ENCODE results near the gene FHAD1.

Gene FHAD1

DNA sequence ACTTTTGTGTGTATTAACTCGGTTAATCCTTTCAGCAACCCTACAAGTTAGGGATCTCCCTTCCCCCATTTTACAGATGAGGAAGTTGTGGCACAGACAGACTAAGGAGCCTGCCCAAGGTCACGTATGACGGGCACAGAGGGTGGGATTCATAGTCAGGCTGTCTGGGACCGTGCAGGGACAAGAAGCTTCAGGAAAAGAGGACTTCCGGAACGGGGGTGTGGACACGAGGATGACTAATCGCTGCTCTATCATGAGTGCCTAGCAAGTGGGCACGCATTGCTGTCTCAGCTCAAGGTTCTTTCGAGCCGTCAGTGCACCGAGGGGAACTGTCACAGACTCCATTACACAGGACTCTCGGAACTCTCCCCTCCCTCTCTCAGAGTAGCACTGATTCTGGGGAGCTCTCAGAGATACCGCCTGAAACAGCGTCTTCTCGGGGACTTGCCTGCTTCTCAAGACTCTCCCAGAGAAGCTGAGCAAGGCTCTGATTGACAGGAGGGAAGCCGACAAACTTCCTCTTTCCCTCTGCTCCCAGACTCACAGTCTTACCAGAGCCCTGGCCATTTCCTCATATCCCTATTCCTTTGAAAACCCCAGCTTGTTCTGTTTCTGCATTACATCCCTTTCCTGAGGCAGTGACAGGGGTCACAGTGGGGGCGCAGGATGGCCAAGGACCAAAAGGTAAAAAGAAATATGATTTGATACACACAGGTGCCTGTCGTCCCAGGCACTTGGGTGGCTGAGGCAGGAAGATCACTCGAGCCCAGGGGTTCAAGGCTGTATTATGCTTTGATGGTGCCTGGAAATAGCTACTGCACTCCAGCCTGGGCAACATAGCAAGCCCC, 14.4 kb downstream of the FHAD1 start:
- H3K27me3 ChIP-seq (ENCODE audit: control insufficient read depth, insufficient read depth, low read length), result no peaks in the 10 kb centered on the region
- H3K4me3 ChIP-seq (ENCODE audit: low read depth, low read length), result no peak overlapping the region
- TF ChIP-seq CTCF (IDR thresholded peaks at IDR 0.05), result no peak
- no peaks in the 10 kb centered on the region for H3K36me3 ChIP-seq (ENCODE audit: control insufficient read depth, insufficient read depth, low read length)
- H3K4me1 ChIP-seq, result no peaks in the 10 kb centered on the region
- H3K4me2 ChIP-seq (ENCODE audit: low read length), result no peak overlapping the region
- H3K9me3 ChIP-seq (ENCODE audit: control insufficient read depth, low read length), result no peaks in the 10 kb centered on the region
- no peaks in the 10 kb centered on the region for H3K79me2 ChIP-seq
- no peak overlapping the region for H3K9ac ChIP-seq
- no peak overlapping the region for H2AFZ ChIP-seq
- H3K27ac ChIP-seq, result no peak overlapping the region

GRCh38 chr1:15262003-15262377, 15.0 kb downstream of the FHAD1 start:
- H3K79me2 ChIP-seq, result no peaks in the 10 kb centered on the region
- no peak overlapping the region for H3K27ac ChIP-seq
- H3K9me3 ChIP-seq (ENCODE audit: control insufficient read depth, low read length), result no peaks in the 10 kb centered on the region
- no peak for TF ChIP-seq CTCF (IDR thresholded peaks at IDR 0.05)
- no peak overlapping the region for H3K4me2 ChIP-seq (ENCODE audit: low read length)
- H3K4me3 ChIP-seq (ENCODE audit: low read depth, low read length), result no peak overlapping the region
- no peaks in the 10 kb centered on the region for H3K27me3 ChIP-seq (ENCODE audit: control insufficient read depth, insufficient read depth, low read length)
- no peak overlapping the region for H2AFZ ChIP-seq
- H3K9ac ChIP-seq, result no peak overlapping the region
- no peaks in the 10 kb centered on the region for H3K36me3 ChIP-seq (ENCODE audit: control insufficient read depth, insufficient read depth, low read length)
- no peaks in the 10 kb centered on the region for H3K4me1 ChIP-seq

GRCh38 chr1:15262706-15263105, 15.7 kb downstream of the FHAD1 start:
- Histone ChIP-seq H3K27me3 (ENCODE audit: control insufficient read depth, insufficient read depth, low read length) (no peaks in the 10 kb centered on the region), H3K9ac (no peak overlapping the region), H3K4me3 (ENCODE audit: low read depth, low read length) (no peak overlapping the region), H3K79me2 (no peaks in the 10 kb centered on the region), H3K27ac (no peak overlapping the region), H3K9me3 (ENCODE audit: control insufficient read depth, low read length) (no peaks in the 10 kb centered on the region), H3K4me1 (no peaks in the 10 kb centered on the region), H3K36me3 (ENCODE audit: control insufficient read depth, insufficient read depth, low read length) (no peaks in the 10 kb centered on the region), H3K4me2 (ENCODE audit: low read length) (no peak overlapping the region), H2AFZ (no peak overlapping the region)
- no peak for TF ChIP-seq CTCF (IDR thresholded peaks at IDR 0.05)

DNA sequence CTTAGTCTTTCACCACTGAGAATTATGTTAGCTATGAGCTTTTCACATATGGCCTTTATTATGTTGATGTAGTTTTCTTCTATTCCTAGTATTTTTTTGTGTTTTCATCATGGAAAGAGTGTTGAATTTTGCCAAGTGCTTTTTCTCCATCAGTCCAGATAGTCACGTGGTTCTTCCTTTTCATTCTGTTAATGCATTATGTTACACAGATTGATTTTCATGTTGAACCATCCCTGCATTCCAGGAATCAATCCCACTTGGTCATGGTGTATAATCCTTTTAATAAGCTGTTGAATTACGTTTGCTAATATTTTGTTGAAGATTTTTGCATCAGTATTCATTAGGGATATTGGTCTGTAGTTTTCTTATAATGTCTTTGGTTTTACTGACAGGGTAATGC, 17.7 kb downstream of the FHAD1 start:
- Histone ChIP-seq H3K79me2 (no peaks in the 10 kb centered on the region), H3K4me1 (no peaks in the 10 kb centered on the region), H3K4me3 (ENCODE audit: low read depth, low read length) (no peak overlapping the region), H3K27ac (no peak overlapping the region), H3K36me3 (ENCODE audit: control insufficient read depth, insufficient read depth, low read length) (no peaks in the 10 kb centered on the region), H3K27me3 (ENCODE audit: control insufficient read depth, insufficient read depth, low read length) (no peaks in the 10 kb centered on the region), H2AFZ (no peak overlapping the region), H3K9me3 (ENCODE audit: control insufficient read depth, low read length) (no peaks in the 10 kb centered on the region), H3K9ac (no peak overlapping the region), H3K4me2 (ENCODE audit: low read length) (no peak overlapping the region)
- no peak for TF ChIP-seq CTCF (IDR thresholded peaks at IDR 0.05)

DNA sequence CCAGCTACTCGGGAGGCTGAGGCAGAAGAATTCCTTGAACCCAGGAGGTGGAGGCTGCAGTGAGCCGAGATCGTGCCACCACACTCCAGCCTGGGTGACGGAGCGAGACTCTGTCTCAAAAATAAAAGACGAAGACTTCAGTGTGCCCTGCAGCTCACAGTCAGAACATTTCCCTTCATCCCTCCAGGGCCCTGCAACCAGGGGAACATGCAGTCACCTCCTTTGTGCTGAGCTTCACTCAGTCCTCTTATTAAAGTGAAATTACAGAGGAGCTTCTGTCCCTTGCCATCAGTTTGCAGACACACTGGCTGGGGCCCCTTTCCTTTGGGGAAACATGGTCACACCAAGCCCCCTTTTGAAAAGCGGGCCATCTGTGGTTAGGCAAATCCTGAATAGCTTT, 24.2 kb downstream of the FHAD1 start:
- Histone ChIP-seq H3K27ac (no peak overlapping the region), H3K4me3 (ENCODE audit: low read depth, low read length) (no peak overlapping the region), H2AFZ (no peak overlapping the region), H3K9me3 (ENCODE audit: control insufficient read depth, low read length) (no peaks in the 10 kb centered on the region), H3K79me2 (no peaks in the 10 kb centered on the region), H3K4me2 (ENCODE audit: low read length) (no peak overlapping the region), H3K9ac (no peak overlapping the region), H3K4me1 (no peaks in the 10 kb centered on the region), H3K36me3 (ENCODE audit: control insufficient read depth, insufficient read depth, low read length) (no peaks in the 10 kb centered on the region), H3K27me3 (ENCODE audit: control insufficient read depth, insufficient read depth, low read length) (no peaks in the 10 kb centered on the region)
- no peak for TF ChIP-seq CTCF (IDR thresholded peaks at IDR 0.05)

Data from parathyroid adenoma (tissue), 2 donors.